ENCODE measurements around the gene CYSLTR2.
"Not testable (repeated sequence)": the region's sequence is repeated elsewhere in the genome, so short reads cannot be mapped to it uniquely, and the experiment has no call there.

Gene CYSLTR2

GRCh38 chr13:48645845-48646244 is 7.9 kb upstream of the CYSLTR2 start:
- peak; percentile 87 for DNase-seq

- DNase-seq, result no peak
Measured at GRCh38 chr13:48646791-48647190, 6.9 kb upstream of the CYSLTR2 start.

DNA sequence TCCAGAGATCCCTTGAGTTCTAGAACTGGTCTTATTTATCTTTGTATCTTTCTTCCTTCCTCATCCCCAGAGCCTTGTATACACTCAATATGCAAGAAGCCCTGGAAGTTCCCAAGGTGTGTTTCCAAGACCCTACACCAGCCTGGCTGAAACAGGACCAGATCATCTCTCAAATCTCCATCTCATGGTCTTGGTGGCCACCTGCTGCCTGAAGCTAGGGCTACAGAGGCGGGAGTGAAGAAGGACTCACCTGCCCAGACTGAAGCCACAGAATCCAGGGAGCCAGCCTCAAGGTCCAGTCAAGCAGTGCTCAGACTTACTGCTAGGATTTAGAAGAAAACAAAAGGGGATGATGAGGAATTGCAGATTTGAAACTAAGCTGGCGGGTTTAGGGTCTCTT is 6.1 kb upstream of the CYSLTR2 start:
- no peak for DNase-seq

DNA sequence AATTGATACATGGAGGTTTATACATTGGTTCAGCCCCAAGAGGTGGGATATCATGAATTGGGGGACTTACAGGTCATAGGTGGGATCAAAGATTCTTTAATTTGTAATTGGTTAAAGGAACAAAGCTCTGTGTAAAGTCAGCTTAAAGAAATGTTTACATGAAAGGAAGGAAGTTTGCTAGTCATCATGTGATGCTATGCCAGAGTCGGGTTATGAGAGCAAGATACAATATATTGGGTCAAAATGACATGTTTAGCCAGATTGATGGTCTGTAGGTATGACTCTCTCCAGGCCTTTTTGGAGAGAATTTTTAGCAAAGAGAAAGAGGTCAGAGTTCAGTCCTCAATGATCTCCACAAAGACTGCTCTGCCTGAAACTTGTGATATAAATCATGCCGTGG is 5.3 kb upstream of the CYSLTR2 start:
- no peak for DNase-seq

GRCh38 chr13:48652851-48653471 is 768 bp upstream of the CYSLTR2 start:
- no peak for DNase-seq

- no peak for DNase-seq
Measured at GRCh38 chr13:48654511-48654910, 782 bp downstream of the CYSLTR2 start.

DNA sequence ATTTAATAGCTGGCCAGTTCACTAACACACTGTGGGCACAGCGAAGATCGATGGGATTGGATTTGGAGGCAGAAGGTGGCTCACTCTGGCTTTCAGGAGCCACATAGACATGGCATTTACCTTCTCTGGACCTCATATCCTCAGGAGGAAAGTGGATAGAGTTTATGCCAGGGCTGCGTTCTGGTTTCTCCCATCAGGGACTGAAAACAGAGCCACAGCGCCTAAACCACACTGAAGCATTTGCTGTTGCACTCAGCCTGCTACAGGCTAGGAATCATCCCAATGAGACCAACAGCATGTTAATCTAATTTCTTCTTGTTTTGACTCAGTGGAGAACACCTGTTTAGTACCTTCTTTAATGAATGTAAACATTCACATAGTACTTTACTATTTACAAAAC is 1.6 kb downstream of the CYSLTR2 start:
- DNase-seq, result no peak

- DNase-seq, result no peak
Measured at GRCh38 chr13:48656608-48657007, 2.9 kb downstream of the CYSLTR2 start.

DNA sequence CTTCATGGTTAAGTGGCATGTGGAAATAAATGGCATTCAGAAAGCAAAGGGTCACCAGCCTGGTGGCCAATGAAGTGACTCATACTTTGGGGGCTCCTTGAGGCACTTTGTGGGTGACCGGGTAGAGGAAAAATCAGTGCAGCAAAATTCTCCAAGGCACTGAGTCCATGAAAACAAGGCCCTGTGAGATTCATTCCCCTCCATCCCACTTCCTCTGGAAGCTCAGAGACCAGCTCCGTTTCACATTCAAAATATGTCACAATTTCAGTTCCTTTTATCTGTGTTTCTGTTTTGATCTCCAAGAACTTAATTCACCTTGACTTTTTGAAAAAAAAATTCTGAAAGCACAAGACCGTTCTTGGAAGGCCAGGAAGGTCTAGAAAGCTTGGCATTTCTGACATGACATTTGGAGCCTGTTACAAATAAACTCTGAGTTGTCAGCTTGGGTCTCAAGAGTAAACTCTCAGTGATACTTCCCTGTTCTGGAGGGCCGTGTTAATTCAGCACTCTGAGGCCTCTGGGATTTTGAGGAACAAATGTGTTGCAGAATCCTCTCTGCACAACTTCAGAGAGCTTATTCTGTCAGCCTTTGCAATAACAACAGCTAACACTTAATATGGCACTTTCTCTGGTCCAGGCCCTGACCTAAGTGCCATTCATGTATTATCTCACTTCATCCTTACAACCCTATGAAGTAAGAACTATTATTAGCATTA is 6.8 kb downstream of the CYSLTR2 start:
- DNase-seq, result no peak

DNA sequence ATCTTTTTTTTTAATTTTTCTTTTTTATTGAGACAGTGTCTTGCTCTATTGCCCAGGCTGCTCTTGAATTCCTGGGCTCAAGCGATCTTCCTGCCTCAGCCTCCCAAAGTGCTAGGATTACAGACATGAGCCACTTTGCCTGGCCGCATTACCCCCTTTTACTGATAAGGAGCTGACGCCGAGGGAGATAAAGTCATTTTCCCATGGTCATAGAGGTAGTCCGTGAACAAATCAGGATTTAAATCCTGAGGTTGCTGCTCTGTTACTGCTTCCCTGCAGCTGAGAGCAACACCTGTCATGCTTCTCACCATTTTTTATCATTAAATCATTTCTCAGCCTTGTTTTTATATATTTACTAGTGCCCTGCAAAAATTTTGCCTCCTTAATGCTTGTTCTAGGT is 7.4 kb downstream of the CYSLTR2 start:
- DNase-seq, result no peak

GRCh38 chr13:48662226-48662625 is 8.5 kb downstream of the CYSLTR2 start:
- no peak for DNase-seq

- DNase-seq, result no peak
Measured at GRCh38 chr13:48667136-48667535, 13.4 kb downstream of the CYSLTR2 start.

- DNase-seq, result not testable (repeated sequence)
Measured at GRCh38 chr13:48671421-48671820, 17.7 kb downstream of the CYSLTR2 start.

DNA sequence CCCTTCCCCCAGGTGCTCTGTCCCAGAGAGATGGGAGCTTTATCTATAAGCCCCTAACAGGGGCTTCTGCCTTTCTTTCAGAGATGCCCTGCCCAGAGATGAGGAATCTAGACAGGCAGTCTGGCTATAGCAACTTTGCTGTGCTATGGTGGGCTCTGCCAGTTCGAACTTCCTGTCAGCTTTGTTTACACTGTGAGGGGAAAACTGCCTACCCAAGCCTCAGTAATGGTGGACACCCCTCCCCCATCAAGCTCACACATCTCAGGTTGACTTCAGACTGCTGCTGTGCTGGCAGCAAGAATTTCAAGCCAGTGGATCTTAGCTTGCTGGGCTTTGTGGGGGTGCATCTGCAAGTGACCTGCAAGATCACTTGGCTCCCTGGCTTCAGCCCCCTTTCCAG is 21.5 kb downstream of the CYSLTR2 start:
- DNase-seq, result no peak

- no peak for DNase-seq
Measured at GRCh38 chr13:48678316-48678715, 24.6 kb downstream of the CYSLTR2 start.

DNA sequence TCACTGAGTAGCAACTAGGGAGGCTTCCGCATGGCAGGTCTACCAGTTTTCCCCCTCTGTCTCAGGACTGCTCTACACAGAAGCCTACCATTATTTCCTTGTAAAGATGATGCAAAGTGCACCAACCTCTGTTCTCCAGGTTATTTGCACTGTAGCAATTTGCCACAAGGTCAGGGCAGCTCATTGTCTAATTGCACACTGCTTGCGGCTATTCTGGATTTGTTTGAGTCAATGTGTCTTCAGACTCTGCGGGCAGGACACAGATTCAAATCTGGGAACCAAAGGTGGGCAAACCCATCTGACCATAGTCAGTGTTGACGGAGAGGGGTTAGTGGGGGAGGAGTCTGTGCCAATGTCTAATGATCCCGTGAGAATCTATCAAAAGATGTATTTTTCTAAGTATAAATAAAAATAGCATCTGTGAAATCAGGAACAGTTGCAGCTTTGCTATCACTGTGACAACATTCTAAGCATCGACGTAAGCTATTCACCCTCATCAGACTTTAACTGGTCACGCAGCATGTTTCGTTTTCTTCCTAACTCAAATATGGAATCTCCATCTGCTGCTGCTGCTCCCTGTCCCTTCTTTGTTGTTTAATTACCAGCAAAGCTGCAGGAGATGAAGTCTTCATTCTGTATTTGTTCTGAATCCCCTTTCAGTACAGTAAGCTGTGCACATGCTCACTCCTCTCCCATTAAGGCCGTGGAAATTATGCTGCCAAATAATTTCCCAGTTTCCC is 26.4 kb downstream of the CYSLTR2 start:
- no peak for DNase-seq

- DNase-seq, result no peak
Measured at GRCh38 chr13:48680756-48681392, 27.1 kb downstream of the CYSLTR2 start.

DNA sequence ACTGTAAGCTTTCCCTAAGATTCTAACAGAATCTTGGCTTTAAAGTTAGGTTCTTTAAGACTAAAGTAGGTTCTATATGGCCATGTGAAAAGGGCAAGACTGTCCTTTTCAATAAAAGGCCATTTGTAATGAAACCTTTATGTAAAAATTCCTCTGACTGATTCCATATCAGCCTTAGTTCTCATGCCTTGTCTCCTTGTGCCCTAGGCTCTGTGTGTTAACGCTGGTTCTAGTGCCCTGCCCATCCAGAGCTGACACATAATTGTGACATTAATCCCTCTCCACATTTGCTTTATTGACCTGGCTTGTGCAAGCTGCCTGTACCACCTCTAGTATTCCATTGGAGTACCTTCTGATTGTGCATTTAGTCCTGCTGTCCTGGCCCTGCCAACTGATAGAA is 28.2 kb downstream of the CYSLTR2 start:
- DNase-seq, result no peak

DNA sequence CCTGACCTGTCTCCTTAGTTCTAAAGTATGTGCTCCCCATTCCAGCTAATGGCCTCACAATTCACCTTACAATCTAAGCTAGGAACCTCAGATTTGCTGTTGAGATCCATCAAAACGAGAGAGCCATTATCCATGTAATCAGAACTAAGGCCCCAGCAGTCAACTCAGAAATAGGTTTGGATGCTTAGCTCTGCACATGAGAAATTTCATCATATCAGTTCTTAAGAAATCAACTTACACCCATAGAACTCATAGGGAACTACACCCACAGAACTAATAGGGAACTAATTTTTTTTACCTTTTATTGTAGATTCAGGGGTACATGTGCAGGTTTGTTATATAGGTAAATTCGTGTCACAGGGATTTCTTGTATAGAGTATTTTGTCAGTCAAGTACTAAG is 28.7 kb downstream of the CYSLTR2 start:
- DNase-seq, result no peak

DNA sequence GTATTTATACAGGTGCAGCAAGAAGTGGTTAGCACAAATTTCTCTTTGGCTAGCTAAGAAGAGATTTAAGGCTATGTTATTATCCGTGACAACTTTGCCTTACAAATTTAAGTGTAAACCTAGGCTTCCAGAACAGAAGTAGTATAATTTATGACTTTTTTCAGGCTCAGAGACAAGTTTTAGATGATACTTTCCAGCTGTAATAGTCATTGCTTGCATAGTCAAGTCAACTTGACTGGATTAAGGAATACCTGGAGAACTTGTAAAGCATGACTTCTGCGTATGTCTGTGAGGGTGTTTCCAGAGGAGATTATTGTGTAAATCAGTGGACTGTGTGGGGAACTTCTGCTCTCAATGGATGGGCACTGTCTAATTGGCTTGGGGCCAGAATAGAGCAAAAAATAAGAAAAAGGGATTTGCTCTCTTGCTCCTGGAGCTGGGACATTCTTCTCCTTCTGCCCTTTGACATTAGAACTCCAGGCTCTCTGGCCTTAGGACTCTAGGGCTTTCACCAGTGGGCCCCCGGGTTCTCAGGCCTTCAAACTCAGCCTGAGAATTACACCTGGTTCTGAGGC is 33.0 kb downstream of the CYSLTR2 start:
- DNase-seq, result no peak

DNA sequence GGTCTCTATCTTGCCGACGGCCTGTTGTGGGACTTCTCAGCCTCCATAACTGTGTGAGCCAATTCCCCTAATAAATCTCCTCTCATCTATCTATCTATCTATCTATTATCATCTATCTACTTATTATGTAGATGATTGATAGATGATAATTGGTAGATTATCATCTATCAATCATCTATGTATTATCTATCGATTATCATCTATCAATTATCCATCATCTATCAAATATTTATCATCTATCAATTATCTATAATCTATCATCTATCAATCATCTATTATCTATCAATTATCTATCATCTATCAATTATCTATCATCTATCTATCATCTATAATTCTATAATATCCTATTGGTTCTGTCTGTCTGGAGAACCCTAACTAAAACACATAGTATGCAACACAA is 33.5 kb downstream of the CYSLTR2 start:
- no peak for DNase-seq

- DNase-seq, result no peak
Measured at GRCh38 chr13:48693998-48694397, 40.3 kb downstream of the CYSLTR2 start.

DNA sequence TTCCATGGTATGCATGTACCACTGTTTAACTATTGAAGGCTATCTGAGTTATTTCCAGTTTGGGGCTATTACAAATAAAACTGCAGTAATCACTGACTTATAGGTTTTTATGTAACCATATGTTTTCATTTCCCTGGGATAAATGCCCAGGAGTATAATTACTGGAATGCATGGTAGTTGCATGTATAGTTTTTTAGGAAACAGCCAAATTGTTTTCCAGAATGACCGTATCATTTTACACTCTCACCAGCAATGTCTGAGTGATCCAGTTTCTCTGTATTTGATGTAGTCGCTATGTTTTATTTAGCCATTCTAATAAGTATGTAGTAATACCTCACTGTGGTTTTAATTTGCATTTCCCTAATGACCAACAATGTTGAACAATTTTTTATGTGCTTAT is 42.0 kb downstream of the CYSLTR2 start:
- no peak for DNase-seq
